Measurements from ENCODE around the gene ZMIZ1. TPM values are rescaled to one million over a fixed set of nuclear protein-coding genes. Genes with fewer than 3 reads are reported as not detected.

ZMIZ1 gene
- 9.4 and 14.7 TPM in 2 replicates for total RNA-seq

GRCh38 chr10:79068562-79069324 lies at the start of gene ZMIZ1:
Gene ZMIZ1 (plus strand): TSS chr10:79068966. CDS start chr10:79201633, 132,667 bp downstream.
- peak; percentile 93 to 94 for DNase-seq (ENCODE audit: low read depth in 2 of 2)

GRCh38 chr10:79019441-79020014 lies 49.2 kb upstream of the ZMIZ1 start:
- no peak for DNase-seq (ENCODE audit: low read depth in 2 of 2)

GRCh38 chr10:79020015-79020491 lies 48.7 kb upstream of the ZMIZ1 start:
- no peak for DNase-seq (ENCODE audit: low read depth in 2 of 2)

GRCh38 chr10:79020605-79021004 lies 48.2 kb upstream of the ZMIZ1 start:
- DNase-seq (ENCODE audit: low read depth in 2 of 2): no peak

- DNase-seq (ENCODE audit: low read depth in 2 of 2): no peak
Measured at GRCh38 chr10:79021331-79021907, 47.3 kb upstream of the ZMIZ1 start.

- no peak for DNase-seq (ENCODE audit: low read depth in 2 of 2)
Measured at GRCh38 chr10:79021948-79022499, 46.7 kb upstream of the ZMIZ1 start.

GRCh38 chr10:79022565-79023230 lies 46.1 kb upstream of the ZMIZ1 start:
- peak; percentile 60 to 70 for DNase-seq (ENCODE audit: low read depth in 2 of 2)

GRCh38 chr10:79023240-79024162 lies 45.3 kb upstream of the ZMIZ1 start:
- DNase-seq (ENCODE audit: low read depth in 2 of 2): no peak

- DNase-seq (ENCODE audit: low read depth in 2 of 2): no peak
Measured at GRCh38 chr10:79024296-79024695, 44.5 kb upstream of the ZMIZ1 start.

- no peak for DNase-seq (ENCODE audit: low read depth in 2 of 2)
Measured at GRCh38 chr10:79024720-79025198, 44.0 kb upstream of the ZMIZ1 start.

GRCh38 chr10:79025199-79025832 lies 43.5 kb upstream of the ZMIZ1 start:
- peak in 1 of 2 donors; percentile 33 for DNase-seq (ENCODE audit: low read depth in 2 of 2)

GRCh38 chr10:79026341-79026761 lies 42.4 kb upstream of the ZMIZ1 start:
- no peak for DNase-seq (ENCODE audit: low read depth in 2 of 2)

- DNase-seq (ENCODE audit: low read depth in 2 of 2): no peak
Measured at GRCh38 chr10:79026806-79027146, 42.0 kb upstream of the ZMIZ1 start.

GRCh38 chr10:79027147-79028055 lies 41.4 kb upstream of the ZMIZ1 start:
- DNase-seq (ENCODE audit: low read depth in 2 of 2): no peak

GRCh38 chr10:79028056-79028430 lies 40.7 kb upstream of the ZMIZ1 start:
- no peak for DNase-seq (ENCODE audit: low read depth in 2 of 2)

- DNase-seq (ENCODE audit: low read depth in 2 of 2): no peak
Measured at GRCh38 chr10:79028451-79029010, 40.2 kb upstream of the ZMIZ1 start.

GRCh38 chr10:79029478-79030390 lies 39.0 kb upstream of the ZMIZ1 start:
- no peak for DNase-seq (ENCODE audit: low read depth in 2 of 2)

- DNase-seq (ENCODE audit: low read depth in 2 of 2): no peak
Measured at GRCh38 chr10:79030705-79031104, 38.1 kb upstream of the ZMIZ1 start.

Measured in lung microvascular endothelial cell (primary cell).